GM12801 (cell line): ENCODE results near the gene TBC1D16.

Experiments used
- TF ChIP-seq, protein P1 (sequence below): IDR thresholded peaks from one replicate; pipeline ENCODE4 v1.5.1; 2011; ENCODE audit warnings: control low read depth; ENCODE audit not compliant: insufficient read length; ENCODE audit errors: extremely low read depth

The TBC1D16 gene

DNA sequence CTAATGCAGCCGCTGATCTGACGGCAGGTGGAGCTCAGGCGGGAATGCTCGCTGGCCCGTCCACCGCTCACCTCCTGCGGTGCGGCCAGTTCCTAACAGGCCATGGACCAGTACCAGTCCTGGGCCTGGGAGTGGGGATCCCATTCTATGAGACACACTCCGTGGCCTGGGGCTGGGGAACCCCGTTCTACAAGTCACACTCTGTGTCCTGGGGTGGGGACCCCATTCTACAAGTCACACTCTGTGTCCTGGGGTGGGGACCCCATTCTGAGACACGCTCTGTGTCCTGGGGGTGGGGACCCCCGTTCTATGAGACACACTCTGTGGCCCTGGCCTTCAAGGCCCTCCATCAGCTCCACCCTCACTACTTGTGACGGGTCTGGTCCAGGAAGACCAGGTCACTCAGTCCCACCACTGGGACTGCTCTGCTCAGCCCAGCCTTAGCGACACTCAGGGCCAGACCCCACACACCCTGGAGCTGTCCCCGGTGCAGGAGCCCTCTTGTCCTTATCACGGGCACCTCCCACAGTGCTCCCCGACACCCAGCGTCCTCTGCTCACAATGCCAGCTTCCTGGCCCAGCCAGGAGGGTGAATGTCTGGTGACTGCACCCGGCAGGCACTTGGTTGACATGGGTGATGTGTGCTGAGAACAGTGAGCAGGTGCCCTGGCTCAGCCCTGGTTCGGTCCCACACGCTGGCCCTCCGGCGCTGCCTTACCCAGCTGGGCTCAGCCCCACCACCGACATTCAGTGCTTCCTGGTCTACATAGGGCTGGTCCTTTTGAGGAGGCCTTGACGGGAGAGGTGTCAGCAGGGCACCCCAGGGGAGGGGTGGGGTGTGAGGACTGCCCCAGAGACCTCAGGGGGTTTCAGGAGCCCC, 89.1 kb downstream of the TBC1D16 start:
- TF ChIP-seq, protein P1, sequence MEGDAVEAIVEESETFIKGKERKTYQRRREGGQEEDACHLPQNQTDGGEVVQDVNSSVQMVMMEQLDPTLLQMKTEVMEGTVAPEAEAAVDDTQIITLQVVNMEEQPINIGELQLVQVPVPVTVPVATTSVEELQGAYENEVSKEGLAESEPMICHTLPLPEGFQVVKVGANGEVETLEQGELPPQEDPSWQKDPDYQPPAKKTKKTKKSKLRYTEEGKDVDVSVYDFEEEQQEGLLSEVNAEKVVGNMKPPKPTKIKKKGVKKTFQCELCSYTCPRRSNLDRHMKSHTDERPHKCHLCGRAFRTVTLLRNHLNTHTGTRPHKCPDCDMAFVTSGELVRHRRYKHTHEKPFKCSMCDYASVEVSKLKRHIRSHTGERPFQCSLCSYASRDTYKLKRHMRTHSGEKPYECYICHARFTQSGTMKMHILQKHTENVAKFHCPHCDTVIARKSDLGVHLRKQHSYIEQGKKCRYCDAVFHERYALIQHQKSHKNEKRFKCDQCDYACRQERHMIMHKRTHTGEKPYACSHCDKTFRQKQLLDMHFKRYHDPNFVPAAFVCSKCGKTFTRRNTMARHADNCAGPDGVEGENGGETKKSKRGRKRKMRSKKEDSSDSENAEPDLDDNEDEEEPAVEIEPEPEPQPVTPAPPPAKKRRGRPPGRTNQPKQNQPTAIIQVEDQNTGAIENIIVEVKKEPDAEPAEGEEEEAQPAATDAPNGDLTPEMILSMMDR = no peak

DNA sequence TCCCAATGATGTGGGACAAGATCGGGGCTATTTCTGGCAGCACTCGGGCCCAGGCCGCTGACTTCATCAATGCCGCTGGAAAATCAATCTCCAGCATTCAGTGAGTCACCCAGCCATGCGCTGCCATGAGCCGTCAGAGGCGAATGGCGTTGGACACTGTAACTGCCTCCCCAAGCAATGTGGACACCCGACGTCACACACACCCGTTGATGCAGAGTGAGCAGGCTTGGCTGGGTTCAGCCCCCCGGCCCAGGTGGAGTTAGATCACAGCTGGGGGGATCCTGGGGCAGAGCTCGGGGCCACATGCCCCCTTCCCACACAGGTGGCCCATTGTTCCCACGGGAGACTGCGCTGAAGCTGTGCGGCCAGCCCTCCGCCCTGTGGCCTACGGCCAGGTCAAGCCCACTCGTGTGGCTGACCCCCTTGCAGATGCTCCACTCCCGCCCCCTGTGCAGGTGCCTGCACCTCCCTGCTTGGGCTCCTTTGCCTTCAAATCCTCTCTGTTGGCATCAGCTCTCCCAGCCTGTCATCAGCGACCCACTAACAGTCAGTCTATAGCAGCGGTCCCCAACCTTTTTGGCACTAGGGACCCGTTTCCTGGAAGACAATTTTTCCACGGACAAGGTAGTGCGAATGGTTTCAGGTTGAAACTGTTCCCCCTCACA, 89.9 kb downstream of the TBC1D16 start:
- TF ChIP-seq, protein P1 = no peak

DNA sequence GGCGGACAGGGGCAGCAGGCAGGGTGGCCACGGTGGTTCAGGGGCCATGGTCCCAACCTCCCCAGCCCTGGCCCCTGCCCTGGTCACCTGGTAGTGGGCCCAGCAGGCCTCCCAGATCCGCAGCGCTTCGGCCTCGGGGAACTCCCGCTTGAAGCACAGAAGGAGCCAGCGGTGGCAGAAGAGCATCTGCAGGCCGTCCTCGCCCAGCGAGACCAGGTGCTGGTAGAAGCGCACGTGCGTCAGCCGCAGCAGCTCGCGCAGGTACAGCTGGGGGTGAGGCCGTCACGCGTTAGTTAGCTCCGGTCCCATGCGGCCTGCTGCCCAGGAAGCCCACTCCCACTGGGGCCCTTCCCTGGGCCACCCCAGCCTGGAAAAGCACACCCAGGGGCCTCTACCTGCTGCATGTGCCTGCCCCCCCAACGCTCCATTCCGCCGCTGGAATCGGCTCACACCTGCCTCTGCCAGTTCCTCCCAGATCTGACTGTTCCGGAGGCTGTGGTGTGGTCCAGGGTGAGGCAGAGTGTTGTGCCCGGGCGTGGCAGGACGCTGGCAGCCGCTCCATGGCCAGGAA, 90.8 kb downstream of the TBC1D16 start:
- TF ChIP-seq, protein P1 = no peak

DNA sequence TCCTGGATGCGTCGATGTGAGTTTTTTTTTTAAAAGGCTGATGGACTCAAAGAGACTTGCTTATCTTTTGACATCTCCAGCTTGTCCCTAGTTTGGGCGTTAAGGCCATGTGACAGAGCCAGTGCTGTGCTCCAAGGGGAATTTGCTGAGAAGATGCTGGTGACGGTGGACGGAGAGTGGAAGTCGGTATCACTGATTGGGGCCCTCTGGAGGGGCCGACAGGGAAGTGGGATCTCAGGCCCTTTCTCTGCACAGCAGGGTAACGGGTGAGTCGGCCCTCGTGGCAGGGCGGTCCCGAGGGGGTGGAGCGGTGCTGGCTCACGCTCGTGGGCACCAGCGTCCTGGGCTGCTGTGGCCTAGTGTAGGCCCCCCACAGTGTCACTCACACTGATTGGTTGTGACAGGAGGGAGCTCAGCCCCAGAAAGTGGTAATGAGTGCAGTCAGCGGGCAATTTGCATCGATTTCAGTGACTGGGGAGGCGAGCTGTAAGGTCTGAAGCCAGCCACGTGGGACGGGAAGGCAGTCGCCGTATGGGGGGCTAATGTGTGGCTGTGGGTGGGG, 91.3 kb downstream of the TBC1D16 start:
- TF ChIP-seq, protein P1 = no peak

DNA sequence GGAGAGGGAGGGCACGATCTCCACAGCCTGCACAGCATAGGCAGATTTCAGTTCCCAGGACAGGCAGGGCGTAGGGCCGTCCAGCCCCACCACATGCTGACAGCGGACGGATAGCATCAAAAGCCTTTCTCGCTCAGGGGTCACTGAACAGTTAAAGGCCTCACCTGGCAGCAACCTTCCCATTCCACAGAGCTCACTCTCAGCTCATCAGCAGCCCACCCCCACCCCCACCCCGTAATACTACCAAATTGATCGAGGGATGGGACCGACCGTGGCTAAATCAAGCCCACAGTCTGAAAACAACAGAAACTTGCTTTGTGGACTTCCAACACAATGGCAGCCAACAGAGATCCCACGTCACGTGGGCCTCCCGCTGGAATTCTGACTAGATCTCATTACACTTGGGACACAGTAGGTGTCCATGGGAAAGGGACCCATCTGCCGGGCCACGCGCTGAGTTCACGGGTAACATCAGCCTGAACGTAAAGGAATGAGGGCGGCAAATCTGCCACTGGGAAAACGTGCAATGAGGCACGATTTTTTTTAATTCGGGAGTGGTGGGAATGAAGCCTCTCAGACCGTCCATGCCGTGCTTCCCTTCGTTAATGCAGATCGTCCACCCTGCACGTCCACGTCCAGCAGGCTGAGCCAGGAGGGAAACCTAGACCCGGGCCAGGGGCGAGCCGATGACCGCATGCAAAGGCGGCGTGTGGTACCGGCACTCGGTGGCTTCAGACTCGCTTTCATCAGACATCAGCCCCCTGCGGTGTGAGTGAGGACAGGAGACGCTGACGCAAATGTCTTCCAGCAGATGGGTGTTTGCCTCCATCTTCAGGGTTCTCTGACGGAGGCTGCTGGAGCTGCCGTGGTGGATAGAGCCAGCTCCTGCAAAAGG, 92.1 kb downstream of the TBC1D16 start:
- TF ChIP-seq, protein P1 = no peak

DNA sequence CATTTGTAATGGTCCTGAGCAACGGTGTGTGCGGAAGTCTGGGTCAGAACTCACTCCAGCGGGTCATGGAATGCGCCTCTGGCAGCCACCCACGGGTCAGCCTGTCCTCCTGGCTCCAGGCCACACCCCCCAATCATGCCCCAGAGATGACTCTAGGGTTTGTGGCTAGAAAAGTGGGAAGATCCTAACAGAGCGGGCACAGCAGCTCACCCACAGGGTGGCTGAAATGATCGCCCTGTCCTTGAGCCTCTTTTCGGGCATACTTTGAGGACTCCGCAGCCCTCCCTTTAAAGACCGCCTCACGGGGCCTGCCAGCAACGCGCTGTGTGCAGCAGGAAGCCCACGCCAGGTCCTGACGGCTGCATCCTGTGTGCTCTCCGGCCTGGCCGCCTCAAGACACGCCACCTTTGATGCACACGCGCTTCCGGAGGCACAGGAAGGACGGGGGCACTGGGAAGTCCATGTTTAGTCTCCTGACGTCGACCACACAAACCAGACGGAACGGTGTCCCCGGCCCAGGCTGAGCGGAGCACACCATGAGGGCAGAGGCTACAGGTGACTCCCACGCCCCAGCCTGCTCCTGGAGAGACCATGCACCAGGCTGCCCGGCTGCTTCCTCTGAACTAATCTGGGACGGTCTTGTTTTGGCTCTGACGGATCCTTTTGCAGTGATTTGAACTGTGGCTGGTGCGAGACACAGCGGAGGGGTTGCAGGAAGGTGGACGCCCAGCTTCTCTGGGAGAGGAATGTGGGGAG, 92.9 kb downstream of the TBC1D16 start:
- TF ChIP-seq, protein P1 = no peak
